Left lobe of liver (tissue), 2 donors: ENCODE results near the gene SERTAD4. TPM values are rescaled to one million over a fixed set of nuclear protein-coding genes. Genes with fewer than 3 reads are reported as not detected.
"Not testable (repeated sequence)": the region's sequence is repeated elsewhere in the genome, so short reads cannot be mapped to it uniquely, and the experiment has no call there.

Experiments used
- ATAC-seq: fragments of 200-7000 bp; cut with Tn5 transposase; one replicate; pipeline ENCODE4 v1.9.1; 2020; ENCODE audit warnings: mild to moderate bottlenecking, moderate library complexity
- DNase-seq: peaks from one replicate; pipeline ENCODE4 v3.0.0-alpha.2; 2020; ENCODE audit warnings: low spot score
- total RNA-seq: library from RNA; stranded (reverse); gene quantifications from one replicate; pipeline ENCODE4 v1.2.1, GENCODE V29; 2021
- donor health status: DM: no; HTN: no; CAD: no; lungs with moderate emphysema.
- donor health status: DM: no; HTN: yes; CAD: no.

The SERTAD4 gene
- total RNA-seq, 1 donor from 2014 or later, result not detected

GRCh38 chr1:210257698-210258529 lies 25.3 kb downstream of the SERTAD4 start:
- DNase-seq (no peak), ATAC-seq (no peak)

- DNase-seq, result no peak
- ATAC-seq, result no peak
Observed at GRCh38 chr1:210259561-210259960, 27.0 kb downstream of the SERTAD4 start.

DNA sequence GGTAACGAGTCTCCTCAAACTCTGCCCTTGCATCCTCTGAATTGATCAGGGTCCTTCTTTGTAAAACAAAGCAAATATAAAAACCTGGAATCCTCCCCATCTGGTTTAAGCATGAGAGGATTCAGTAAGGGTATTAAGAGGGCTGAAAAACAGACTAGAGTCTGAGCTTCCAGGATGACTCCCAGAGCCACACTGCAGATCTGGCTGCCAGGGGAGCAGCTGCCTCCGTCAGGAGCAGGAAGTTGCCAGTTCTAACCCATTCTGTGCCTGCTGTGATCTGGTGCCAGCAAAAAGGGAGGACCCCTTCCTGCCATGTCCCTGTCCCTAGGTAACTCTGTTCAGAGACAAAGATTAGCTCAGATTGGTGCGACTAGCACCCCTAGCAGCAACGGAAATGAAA lies 27.5 kb downstream of the SERTAD4 start:
- no peak for DNase-seq
- no peak for ATAC-seq

DNA sequence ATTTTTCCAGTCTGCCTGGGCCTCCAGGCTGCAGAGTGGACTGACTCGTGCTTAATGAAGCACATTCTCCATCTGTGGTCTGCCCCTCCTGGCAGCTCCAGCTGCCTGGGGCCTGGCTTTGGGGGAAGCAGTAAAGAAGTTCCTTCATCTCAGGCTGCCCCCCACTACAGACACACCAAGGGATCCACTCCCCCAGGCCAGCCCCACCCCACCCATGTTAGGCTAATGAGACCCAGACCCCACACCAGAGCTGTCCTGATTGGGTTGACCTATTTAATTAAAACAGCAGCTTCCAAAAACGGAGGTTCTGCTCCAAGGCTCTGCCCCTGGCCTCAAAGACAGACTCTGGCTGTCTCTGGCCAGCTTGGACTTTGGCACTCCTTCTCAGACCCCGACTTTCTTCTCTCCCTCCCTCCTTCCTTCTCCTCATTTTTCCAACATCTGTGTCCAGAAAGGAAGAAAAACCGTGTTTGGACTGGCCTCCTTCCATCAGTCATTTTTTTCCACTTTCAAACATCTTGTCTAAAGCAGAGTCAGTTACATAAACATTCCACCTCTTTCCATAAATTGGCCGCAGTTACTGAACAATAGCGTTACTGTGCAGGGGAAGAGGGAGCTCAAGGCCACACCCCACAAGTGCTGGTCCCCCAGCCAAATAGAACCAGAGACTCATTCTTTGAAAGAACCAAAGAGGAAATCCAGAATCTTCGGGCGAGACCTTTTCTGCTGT lies 29.7 kb downstream of the SERTAD4 start:
- DNase-seq, result no peak
- ATAC-seq, result no peak

DNA sequence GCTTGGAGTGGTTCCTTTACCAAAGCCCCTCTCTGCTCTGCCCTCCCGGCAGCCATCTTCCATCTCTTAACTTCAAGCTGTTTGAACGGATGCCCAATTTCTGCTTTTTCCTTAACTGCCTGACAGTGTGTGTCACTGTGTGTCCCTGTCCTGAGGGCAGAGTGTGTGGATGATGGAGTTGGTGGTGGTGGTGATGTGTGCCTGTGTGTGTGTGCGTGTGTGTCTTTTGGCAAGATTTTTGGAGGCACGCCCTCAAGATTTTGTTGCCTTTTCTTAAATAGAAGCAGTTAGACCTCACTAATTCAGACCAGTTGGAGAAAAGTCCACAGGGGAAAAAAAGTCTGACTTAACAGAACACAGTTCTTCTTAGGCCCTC lies 30.3 kb downstream of the SERTAD4 start:
- ATAC-seq, result no peak
- no peak for DNase-seq

DNA sequence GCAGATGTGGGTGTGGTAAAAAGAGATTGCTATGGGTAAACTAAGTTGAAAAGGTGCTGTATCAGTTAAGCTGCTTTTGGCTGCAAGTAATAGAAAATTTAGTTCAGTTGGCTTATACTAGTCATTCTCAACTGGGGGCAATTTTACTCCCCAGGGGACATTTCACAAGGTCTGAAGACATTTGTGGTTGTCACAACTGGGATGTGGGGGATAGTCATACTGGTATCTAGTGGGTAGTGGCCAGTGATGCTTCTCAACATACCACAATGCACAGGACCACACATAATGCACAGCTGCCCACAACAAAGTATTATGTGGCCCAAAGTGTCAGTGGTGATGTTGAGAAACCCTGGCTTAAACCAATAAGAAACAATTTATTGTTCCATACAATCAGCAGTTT lies 31.4 kb downstream of the SERTAD4 start:
- ATAC-seq, result no peak
- DNase-seq, result no peak

DNA sequence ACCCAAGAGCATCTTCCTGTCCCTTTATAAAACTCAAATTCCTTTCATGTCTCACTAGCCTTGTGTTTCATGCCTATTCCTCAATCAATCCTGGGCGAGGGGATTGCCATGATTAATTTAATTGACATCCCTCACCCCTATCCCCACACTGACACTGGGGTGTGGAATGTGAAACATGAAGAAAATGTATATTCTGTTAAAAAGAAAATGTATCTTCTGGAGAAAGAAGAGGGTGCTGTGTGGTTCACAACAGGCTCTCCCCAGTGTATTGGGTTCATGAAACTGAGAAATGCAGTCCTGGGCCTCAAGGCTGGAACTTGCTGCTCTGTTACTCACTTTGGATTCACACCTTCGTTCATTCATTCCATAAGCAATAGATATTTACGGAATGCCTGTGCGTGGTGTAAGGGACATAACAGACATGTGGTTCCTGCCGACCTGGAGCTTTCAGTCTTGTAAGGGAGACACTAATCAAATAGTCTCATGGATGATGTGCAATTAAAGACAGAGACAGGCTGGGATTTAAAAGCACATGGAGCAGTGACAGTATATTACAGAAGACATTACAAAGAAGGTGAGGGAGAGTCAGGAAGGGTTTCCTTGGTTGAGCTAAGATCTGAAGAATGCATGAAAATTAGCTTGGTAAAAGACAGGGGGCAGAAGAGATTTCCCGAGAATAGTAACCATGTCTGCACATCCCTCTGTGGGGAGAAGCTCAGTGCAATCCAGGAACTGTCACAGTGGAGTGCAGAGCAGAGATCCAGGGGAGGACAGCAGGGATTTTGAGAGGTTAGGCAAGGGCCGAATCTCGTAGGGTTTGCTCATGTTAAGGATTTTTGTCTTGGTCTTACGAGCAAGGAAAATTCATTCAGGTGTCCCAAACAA lies 32.1 kb downstream of the SERTAD4 start:
- ATAC-seq, result no peak
- DNase-seq, result no peak

DNA sequence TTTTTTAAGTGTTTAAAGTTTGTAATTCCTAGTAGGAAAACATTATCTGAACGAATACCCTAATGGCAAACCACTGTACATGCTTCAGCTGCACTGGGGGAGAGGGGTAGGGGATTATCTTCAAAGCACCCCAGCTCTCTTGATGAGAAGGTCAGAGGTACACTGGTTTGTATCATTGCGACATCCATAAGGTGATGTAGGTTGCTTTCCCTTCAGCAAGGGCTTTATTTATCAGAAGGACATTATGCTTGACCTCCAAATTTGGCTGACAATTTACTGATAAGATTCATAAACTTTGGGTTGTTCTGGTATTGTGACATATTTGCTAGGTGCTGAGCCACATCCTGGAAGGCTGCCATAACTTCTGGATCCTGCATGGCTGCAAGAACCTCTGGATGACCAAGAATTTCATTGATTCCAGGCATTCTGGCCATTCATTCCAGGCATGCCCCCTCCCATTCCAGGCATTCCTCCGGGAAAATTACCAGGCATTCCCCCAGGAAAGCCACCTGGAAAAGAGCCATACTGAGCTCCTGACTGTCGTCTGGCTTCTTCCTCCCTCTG lies 32.9 kb downstream of the SERTAD4 start:
- not testable (repeated sequence) for DNase-seq, ATAC-seq

- no peak for ATAC-seq
- DNase-seq, result no peak
Observed at GRCh38 chr1:210269981-210270380, 37.4 kb downstream of the SERTAD4 start.

DNA sequence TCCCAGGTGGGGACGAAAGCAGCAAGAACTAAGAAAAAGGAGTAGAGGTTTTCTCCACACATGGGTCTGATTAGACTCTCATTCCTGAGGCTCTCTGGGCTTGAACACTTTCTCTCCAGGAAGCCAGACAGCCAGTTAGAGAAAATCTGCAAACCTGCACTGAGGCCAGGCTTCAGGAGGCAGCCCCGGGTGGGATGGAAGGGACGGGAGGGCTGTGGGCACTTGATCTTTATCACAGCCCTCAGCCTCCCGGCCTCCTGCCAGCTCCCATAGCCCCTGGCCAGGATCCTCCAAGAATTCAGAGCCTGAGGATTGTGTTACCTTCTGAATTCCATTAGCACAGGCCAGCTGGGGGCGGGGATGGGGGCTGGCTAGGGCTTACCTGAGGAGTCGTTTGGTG lies 40.1 kb downstream of the SERTAD4 start:
- DNase-seq (no peak), ATAC-seq (no peak)

DNA sequence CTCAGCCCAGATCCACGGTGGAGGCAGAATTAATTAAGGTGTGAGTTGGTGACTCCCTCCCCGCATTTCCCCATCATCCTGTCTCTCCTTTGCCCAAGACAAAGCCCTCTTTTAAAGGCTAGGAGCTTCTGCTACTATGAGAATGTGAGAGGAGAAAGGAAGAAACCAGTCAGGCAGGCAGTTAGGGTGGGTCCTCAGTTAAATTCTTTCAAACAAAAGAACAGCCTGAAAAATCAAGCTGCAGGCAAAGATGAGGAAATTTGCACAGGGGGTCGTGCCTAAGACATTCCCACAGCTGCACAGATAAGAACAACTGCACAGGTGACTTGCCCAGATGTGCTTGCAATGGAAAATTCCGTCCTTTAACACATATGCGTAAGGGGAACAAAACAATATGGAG lies 47.6 kb downstream of the SERTAD4 start:
- ATAC-seq, result no peak
- DNase-seq, result no peak

- DNase-seq (no peak), ATAC-seq (no peak)
Observed at GRCh38 chr1:210288116-210288515, 55.5 kb downstream of the SERTAD4 start.

DNA sequence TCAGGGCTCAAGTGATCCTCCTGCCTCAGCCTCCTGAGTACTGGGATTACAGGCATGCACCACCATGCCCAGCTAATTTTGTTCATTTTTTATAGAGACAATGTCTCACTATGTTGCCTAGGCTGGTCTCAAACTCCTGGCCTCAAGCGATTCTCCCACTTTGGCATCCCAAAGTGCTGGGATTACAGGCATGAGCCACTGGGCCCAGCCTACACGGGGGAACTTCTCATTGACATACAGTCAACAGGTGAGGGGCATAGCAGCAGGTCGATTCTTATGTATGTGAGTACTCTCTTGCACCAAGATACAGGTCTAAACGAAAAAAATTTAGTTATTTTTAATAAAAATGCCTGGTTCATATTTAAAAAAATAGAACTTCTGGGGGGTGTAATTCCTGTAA lies 56.7 kb downstream of the SERTAD4 start:
- ATAC-seq (no peak), DNase-seq (no peak)

- ATAC-seq (no peak), DNase-seq (no peak)
Observed at GRCh38 chr1:210291081-210291764, 58.6 kb downstream of the SERTAD4 start.

- ATAC-seq, result no peak
- DNase-seq, result no peak
Observed at GRCh38 chr1:210291786-210292230, 59.2 kb downstream of the SERTAD4 start.

DNA sequence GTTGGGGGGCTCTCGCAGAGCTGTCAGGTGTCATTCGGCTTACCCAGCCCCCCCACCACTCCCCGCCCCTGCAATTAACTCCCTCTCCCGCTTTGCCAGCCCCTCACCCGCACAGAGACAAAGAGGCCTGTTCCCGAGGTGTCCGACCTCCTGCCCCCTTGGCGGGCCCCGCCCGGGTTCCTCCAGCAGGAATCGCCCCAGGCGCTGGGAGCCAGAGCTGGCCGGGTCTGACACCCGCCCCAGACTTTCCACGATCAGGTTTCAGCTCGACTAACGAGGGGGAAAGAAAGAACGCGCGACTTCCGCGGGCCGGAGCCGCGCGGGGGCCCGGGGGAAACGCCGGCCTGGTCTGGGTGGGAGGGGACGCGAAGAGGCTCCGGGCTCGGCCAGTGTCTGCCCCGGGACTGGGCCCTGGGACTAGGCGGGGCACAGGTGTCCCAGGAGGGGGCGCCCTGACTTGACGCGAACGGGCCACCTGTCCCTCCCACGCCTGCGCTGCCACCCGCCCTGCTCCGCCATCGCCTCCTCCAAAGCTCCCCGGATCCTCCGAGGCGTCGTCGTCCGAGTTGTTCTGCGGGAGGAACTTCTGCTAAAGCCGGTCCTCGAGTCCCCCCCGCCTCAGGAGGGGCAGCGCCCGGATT lies 59.8 kb downstream of the SERTAD4 start:
- ATAC-seq (peak; percentile 88), DNase-seq (peak; percentile 52)

DNA sequence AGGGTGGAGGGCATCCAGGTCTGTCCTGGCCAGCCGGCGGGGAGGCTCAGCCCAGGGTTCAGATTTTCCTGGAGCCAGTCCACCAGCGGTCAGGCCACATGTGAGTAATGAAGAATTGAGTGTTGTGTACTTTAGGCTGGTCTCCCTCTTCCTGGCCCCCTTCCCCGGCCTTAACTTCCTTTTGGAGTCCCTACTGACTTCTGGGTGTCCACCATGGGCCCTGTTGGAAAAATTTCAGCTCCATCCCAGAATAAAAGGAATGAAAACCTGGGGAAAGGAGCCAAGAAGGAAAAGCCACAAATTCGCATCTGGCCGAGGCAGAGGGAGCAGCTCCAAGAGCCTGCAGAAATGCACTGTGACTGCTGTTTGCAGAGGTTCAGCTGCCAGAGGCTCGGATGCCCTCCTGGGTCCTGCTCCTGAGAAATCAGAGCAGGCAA lies 60.6 kb downstream of the SERTAD4 start:
- DNase-seq (no peak), ATAC-seq (peak; percentile 16)

DNA sequence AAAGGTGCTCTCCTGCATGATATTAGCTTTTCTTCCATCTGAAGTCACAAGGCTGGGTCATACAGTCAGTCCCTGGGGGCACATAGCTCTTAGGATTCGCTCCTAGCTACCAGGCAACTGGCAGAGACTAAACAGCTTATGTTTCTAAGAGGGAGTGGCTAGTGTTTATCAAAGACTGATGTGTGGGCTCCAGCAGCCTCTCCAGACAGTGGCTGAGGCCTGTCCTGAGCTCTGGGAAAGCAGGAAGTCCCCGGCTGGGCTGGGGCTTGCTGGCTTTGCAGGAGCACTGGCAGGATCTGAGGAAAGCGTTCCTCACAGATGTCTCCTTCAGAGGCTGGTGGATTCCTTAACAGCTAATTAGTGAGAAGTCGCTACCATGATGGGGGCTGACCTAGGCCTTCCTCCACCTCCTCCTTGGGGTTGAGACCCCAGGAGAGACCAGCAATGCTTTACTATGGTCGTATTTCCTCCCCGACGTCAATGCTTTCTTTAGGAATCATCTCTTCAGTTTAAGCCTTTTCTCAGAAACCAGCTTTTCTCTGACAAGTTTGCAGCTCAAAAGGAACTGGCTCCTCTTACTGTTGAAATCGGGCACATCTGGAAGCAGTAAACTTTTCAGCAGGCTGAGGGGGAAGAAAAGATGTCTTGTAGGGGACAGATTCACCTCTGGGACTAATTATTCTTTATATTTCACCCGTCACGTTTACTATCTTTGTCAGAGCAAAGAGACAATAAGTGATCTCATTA lies 62.6 kb downstream of the SERTAD4 start:
- DNase-seq (no peak), ATAC-seq (no peak)
